ENCODE data around the gene PALM2AKAP2.

PALM2AKAP2 gene

GRCh38 chr9:109779711-109780452 lies at the start of gene PALM2AKAP2:
TSS of gene PALM2AKAP2 (plus strand) at chr9:109780198. CDS start at chr9:109780489, 291 bp downstream.
- DNase-seq: no peak

DNA sequence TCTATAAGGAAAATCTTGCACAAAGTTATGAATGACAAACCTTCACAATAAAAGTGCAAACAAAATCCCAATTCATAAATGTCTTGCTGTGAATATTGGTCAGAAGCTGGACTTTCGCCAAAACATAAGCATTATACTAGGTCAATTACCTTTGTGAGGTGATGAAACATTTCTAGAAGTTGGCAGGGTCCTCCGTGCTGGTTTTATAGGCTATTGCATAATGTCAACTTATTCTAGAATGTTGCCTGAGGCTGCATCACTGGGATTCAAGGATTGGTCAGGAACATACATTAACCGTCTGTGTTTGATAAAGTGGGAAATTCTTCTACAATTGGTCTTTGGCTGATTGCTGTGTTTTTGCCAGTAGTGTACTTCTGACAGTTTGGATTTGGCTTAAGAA lies 49.8 kb upstream of the PALM2AKAP2 start:
- no peak for DNase-seq

DNA sequence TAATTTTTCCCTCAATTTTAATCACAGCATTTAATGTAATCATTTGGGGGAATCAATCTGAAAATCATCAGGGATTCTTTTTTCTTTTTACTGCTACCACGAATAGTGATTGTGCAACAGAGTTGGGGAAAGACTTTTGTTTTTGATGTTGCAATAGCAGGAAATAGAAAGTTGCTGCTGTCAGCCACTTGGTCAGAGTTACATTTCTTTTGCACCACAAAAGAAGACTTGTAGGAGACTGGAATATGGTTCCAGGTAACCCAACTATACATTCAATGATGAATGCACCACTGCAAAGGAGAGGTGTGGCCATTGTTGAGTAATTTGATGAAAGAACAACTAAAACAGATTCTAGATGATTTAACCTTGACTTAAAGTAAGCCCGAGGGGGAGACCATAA lies 46.3 kb upstream of the PALM2AKAP2 start:
- no peak for DNase-seq

- no peak for DNase-seq
Observed at GRCh38 chr9:109734814-109735213, 45.2 kb upstream of the PALM2AKAP2 start.

DNA sequence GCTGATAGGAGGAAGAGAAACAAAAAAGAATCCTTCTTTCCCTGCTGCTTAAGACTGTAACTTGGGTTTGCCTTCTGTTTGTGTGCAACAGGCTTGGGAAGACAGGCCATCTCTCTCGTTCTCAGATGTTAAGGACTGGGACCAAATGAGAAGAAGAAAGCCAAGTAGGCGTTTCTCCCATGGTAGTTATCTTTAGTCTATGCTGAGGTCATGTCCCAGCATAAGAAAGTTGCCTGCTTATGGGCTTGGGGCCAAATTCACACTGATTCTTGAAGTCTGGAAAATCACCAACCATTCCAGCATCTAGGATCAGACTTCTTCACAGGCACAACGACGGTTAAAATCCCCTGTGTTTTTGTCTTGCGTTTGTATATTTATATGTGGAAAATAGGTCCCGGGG lies 44.2 kb upstream of the PALM2AKAP2 start:
- DNase-seq: no peak

DNA sequence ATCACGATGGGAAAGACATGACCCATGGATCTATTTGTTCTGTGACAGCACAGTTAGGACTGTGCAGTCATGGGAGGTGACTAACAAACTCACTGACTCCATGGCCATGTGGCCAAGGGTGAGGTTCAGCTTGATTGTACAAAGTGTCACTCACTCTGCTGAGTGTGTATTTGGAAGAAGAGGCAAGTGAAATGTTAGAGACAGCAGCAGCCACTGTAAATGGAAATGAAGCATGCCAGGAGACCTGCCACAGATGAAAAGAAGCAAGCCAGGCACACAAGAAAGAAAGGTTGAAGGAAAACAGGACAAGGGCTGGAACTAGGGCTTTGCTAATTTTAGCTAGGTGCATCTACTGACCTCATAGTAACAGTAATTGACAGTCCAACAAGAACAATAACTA lies 42.7 kb upstream of the PALM2AKAP2 start:
- no peak for DNase-seq

DNA sequence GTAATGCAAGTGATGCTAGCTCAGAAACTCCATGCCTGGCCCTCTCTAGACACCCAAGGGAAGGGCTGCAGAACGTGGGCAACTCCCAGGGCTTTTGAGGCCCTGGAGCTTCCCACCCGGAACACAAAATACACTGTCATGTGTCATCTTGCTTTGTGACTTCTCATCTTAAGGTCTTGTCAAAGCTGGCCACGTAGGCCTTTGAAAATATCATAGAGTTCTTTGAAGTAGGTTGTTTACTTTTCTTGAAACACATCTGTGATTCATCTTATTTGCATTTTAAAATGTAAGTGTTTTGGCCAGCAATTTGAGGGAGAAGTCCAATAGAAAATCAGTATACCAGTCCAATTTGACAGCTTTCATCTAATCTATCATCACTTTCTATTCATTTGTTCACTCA lies 40.2 kb upstream of the PALM2AKAP2 start:
- no peak for DNase-seq

GRCh38 chr9:109742776-109743348 lies 37.1 kb upstream of the PALM2AKAP2 start:
- DNase-seq: no peak

GRCh38 chr9:109743696-109744095 lies 36.3 kb upstream of the PALM2AKAP2 start:
- DNase-seq: no peak

DNA sequence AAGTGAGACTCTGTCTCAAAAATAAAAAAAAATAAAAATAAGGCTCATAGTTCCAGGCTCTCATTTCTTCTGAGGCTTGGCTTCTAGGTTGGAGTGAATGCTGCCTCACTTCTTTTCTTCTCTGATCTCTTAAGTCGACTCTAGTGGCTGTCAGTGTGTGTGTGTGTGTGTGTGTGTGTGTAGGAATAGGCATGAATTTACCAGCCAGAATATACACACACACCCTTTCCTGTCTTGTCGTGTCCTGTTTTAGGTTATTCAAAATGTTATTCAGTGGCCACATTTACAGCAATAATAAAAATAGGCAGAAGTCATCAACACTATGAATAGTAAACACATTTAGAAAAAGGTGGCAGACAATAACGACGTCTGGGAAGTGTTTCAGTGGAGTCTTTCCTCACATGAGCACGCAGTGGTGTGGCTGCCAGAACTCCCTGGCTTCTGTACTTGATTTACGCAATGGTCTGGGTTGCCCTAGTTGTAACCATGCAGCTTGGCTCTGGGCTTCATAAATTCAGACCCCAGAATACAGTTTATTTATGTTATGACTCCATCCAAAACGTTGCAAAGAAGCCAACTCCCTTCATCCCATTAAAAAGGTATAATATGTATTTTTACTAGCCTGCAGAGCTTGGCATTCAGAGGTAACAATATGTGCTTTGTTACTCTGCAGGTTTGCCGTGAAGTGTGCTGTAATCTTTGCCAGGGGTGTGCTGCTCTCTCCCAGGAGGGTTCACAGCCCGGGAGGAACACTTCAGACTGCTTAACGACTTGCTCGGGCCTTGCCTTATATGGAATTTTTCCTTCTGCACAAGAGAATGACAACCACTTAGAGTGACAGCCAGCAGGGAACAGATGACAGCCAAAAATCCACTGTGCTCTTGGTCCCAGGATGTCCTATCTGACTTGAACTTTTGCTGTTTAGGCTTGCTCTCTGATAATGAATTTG lies 34.4 kb upstream of the PALM2AKAP2 start:
- DNase-seq: no peak

DNA sequence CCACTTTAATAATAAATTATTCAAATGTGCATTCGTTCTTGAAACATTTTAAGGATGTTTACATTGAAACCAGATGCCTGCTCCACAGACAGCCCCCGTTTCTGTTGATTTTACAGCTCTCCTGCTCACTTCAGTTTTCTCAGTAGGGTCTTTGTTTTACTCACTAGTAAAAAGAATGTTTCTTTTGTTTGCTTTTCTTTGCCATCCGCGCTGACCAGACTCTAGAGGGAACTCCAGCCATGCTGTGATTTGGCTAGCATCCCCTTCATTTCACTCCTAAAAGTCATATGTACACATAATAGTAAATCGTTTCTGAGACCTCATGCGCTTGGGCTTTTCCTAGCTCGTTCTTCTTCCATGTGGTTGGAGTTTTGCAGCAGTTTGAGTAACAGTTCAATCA lies 28.7 kb upstream of the PALM2AKAP2 start:
- DNase-seq: no peak

DNA sequence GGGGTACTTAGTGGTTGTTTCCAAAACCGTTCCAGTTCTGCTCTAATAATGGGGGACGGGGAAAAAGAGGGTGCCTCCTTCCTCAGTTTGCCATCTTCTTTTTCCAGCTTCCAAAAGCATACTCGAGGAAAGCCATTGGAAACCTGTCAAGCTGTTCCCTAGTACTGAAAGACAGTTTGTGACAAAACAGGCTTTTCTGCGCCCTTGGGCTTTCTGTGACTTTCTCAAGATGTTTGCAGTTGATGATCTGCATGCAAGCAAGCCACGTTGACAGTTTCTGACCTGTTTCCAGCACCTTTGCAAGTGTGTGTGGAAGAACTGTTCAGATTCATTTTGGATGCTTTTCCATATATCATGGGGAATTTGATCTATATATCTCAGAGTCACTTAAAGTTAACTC lies 26.7 kb upstream of the PALM2AKAP2 start:
- DNase-seq: no peak

DNA sequence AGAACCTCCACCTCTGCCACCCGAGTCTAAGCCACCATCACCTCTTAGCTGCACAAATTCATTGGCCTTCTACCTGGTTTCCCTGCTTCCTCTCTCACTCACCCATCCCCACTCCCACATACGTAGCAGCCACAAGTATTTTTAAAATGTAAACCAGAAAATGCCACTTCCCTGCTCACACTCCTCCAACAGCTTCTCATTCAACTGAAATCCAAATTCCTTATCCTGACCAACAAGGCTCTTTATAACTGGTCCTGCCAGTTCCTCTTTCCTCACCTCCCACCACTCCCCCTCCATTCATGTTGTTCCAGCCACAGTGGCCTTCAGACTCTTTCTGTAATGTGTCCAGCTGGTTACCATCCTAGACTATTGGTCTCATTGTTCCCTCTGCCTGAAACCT lies 25.0 kb upstream of the PALM2AKAP2 start:
- no peak for DNase-seq

- no peak for DNase-seq
Observed at GRCh38 chr9:109759589-109759988, 20.4 kb upstream of the PALM2AKAP2 start.

DNA sequence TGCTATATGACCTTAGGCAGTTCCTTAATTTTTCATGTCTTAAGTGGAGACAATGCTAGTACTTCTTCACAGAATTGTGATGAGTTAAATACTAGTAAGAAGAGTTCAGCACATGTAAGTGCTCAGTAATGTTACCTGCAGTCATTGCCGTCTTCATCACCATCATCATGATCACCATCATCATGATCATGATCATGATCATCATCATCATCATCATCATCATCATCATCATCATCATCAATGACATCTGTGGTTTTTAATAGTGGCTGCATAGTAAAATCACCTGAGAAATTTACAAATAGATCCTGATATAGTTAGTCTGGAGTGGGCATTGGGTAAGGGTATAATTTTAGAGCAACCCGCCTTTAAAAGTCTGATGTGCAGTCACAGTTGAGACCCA lies 14.7 kb upstream of the PALM2AKAP2 start:
- no peak for DNase-seq

- no peak for DNase-seq
Observed at GRCh38 chr9:109765830-109766229, 14.2 kb upstream of the PALM2AKAP2 start.

GRCh38 chr9:109766351-109766750 lies 13.6 kb upstream of the PALM2AKAP2 start:
- DNase-seq: no peak

GRCh38 chr9:109767404-109767803 lies 12.6 kb upstream of the PALM2AKAP2 start:
- DNase-seq: no peak

DNA sequence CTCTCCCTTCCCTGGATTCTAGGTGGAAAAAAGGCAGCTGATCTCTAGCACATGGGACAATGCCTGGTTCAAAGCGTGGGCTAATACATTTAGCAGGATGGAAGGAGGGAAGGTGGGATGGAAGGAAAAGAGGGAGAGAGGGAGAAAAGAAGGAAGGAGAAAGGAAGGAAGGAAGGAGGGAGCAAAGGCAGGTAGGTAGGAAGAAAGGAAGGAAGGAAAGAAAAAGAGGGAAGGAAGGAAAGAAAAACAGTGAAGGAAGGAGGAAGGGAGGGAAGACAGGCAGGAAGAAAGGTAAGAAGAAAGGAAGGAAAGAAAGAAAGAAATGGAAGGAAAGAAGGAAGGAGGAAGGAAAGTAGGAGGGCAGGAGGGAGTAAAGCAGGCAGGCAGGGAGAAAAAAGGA lies 12.2 kb upstream of the PALM2AKAP2 start:
- no peak for DNase-seq

DNA sequence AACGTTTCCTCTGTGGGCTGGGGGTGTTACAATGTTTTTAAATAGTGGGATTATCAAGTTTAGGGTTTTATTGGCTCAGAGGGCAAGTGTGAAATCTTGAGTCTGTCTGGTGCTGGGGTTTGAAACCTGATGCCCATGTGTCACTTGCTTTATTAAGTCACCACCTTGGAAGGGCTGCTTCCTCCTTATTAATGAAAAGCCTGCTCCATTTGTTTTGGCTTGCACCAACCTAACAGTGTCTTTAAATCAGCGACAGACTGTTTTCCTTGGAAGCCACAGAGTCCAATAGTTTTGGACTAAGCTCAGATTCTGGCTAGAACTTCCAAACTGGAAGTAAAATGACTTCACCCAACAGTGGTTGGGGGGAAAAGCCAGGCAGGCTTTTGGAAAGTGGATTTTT lies 10.7 kb upstream of the PALM2AKAP2 start:
- DNase-seq: no peak

DNA sequence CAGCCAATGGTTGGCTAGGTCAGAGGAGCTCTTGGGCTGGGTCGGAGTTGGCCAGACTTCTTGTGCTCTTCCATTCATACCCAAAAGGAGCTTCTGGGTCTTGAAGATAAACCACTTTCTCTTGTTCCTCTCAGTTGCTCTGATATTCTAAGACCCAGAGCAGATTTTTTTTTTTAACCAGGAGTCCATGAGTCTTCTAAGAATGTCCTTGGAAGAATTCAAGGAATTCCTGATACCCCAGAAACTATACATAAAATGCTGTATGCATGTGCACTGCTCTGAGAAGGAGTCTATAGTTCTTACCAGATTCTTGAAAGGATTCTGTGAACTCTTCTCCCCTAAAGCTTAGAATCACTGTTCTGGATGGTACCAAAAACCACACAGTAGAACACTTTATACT lies 9.9 kb upstream of the PALM2AKAP2 start:
- no peak for DNase-seq

GRCh38 chr9:109771087-109771486 lies 8.9 kb upstream of the PALM2AKAP2 start:
- DNase-seq: no peak

GRCh38 chr9:109771796-109772531 lies 8.0 kb upstream of the PALM2AKAP2 start:
- DNase-seq: no peak

Data from activated CD4-positive, alpha-beta T cell treated with anti-CD3 and anti-CD28 coated beads for 4 hours (primary cell).